ENCODE data around the gene CARM1.

CARM1 gene

DNA sequence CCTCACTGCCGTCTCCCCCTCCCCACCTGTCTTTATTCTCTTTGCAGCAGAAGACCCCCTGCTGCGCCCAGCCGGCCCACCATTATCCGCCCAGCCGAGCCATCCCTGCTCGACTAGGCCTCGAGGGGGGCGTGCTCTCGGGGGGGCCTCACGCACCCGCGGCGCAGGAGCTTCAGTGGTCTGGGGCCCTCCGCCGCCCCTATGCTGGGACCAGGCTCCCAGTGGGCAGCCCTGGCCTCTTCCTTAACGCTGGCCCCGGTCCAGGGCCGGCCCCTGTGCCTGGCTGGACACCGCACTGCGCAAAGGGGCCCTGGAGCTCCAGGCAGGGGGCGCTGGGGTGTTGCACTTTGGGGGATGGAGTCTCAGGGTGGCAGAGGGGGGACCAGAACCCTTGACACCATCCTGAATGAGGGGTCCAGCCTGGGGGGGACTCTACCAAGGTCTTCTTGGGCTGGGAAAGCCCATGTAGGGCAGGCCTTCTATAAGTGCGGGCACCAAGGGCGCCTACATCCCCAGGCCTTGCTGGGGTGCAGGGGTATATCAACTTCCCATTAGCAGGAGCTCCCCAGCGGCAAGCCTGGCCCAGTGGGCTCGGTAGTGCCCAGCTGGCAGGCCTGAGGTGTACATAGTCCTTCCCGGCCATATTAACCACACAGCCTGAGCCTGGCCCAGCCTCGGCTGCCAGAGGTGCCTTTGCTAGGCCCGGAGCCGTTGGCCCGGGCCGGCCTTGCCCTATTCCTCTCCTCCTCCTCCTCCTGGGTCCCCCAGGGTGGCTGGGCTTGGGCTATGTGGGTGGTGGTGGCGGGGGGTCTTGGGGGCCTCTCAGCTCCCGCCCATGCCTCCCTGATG is 40.2 kb upstream of the CARM1 start:
- TF ChIP-seq, protein P1, sequence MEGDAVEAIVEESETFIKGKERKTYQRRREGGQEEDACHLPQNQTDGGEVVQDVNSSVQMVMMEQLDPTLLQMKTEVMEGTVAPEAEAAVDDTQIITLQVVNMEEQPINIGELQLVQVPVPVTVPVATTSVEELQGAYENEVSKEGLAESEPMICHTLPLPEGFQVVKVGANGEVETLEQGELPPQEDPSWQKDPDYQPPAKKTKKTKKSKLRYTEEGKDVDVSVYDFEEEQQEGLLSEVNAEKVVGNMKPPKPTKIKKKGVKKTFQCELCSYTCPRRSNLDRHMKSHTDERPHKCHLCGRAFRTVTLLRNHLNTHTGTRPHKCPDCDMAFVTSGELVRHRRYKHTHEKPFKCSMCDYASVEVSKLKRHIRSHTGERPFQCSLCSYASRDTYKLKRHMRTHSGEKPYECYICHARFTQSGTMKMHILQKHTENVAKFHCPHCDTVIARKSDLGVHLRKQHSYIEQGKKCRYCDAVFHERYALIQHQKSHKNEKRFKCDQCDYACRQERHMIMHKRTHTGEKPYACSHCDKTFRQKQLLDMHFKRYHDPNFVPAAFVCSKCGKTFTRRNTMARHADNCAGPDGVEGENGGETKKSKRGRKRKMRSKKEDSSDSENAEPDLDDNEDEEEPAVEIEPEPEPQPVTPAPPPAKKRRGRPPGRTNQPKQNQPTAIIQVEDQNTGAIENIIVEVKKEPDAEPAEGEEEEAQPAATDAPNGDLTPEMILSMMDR (IDR thresholded peaks at IDR 0.05; ENCODE audit: insufficient read depth, missing control alignments) = no peak
- no peak for DNase-seq (ENCODE audit: insufficient read length, low spot score)
- FAIRE-seq = no peak

DNA sequence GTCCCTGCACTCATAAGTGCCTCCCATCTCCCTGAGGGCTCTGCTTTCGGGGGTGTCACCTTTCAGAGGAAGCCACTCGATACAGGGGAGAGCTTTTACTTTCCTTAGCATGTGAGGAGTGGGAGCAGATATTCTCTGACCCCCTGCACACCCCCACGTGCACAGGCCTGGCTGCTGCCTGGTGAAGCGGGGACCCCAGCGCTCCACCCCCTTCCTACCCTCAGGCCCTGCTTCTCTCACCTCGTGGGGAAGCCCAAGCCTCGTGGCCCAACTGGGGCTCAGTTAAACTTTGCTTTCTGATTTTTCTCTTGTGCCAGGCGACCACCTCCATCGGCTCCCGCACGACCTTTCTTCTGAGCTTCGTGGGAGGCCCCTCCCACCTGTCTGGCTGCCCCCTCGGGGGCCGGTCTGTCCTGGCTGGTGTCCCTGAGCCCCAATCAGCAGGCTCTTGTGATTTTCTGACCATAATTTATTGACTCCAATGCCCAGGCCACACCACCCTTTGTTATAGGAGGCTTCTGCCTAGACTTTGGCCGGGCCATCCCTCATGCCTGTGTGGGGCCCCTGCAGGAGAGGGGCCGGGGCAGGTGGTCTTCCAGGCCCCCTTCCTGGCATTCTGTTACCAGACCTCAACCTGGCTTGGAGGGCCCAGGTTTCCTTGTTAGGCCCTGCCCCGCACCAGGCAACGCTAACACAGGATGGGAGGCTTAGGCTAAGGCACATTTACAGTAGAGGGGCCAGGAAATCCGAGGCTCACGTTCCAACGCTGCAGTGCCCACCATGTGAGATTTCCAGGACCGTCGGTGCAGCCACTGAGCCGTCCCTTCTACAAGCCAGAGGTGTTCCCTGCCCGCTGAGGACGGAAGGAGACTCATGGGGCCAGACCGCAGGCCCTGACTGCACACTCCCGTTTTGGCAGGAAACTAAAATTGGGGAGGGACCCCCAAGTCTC is 39.1 kb upstream of the CARM1 start:
- DNase-seq (ENCODE audit: insufficient read length, low spot score) (no peak), FAIRE-seq (no peak)
- TF ChIP-seq, protein P1 (IDR thresholded peaks at IDR 0.05; ENCODE audit: insufficient read depth, missing control alignments) = no peak

DNA sequence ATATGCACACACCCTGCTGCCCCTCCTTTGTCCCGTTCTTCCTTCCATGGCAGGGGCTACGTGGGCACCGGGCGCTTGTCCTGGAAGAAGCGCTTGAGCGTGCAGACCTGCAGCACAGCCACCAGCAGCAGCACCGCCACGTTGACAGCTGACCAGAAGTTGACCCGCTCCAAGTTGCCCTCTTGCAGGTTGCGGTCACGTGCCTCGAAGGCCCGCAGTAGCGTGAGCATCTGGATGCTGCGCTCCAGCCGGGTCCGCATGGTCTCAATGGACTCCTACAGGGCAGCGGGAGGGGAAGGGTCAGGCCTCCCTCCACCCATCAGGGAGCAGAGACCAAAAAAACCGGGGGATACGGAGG is 38.4 kb upstream of the CARM1 start:
- FAIRE-seq = no peak

DNA sequence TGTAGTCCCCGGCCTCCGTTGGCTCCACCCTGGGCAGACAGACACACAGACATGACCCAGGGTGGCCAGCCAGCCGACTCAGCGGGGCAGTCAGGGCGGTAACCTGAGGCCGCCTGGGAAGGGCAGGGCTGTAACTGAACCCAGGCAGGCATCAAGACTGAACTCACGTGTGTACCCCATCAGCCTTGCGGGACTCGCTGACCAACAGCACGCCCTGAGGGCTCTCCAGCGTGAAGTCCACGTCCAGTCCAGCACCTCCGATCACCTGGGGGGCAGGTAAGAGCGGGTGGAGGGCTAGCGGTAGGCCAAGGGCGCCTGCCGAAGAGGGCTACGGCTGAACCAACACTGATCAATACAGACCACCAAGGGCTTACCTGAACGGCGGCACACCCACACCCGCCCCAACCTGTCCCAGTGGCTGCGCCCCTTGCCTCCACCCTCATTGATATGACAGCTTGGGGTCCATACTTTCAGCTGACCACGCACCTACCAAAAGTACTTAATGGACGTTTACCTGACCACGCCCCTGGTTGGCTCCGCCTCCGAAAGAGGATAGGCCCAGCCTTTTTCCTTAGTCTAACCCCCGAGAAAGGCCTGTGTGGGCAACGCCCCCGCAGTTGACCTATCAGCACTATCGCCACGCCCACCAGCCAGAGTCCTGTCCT is 36.1 kb upstream of the CARM1 start:
- TF ChIP-seq, protein P1 (IDR thresholded peaks at IDR 0.05; ENCODE audit: insufficient read depth, missing control alignments) = no peak
- no peak for FAIRE-seq
- peak; percentile 97 for DNase-seq (ENCODE audit: insufficient read length, low spot score)

More for the DNA sequence above, 38.4 kb upstream of the CARM1 start:
- no peak for DNase-seq (ENCODE audit: insufficient read length, low spot score)
- TF ChIP-seq, protein P1 (IDR thresholded peaks at IDR 0.05; ENCODE audit: insufficient read depth, missing control alignments) = no peak

DNA sequence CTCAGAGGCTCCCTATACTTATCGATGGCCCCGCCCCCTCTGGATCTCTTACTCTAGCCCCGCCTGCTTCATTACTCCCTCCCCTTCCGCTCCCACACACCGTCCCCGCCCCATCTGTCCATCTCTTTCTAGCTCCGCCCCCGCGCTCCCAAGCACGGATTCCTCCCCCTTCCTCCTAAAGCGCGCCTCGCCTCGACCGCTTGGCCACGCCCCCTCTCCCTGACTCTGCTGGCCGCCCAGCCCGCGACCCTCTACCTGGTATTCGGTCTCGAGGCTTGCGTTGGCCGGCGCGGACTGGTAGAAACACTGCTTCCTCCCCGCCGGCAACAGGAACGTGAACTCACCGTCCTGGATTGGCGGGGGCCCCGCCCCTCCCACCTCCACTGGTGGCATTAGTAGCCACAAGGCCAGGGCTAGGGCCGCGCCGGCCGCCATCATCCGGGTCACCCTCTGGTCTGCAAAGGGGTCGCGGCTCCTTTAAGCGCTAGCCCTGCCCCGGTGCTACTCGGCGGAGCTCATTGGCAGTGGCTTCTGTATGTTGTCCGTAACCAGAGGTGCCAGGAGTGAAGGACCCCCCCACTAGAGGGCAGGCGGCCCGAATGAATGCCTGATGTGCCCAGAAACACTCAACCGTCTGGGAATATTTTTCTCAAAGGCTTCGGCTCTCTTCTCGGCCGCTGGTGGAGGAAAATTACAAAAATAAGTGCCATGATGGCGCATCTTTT is 35.4 kb upstream of the CARM1 start, which contains the start of gene TMED1:
TSS of gene TMED1 (minus strand) at position 459 of the 725 bp plus-strand sequence. CDS start at position 438, 21 bp downstream.
- DNase-seq (ENCODE audit: insufficient read length, low spot score) = peak; percentile 83
- TF ChIP-seq, protein P1 (IDR thresholded peaks at IDR 0.05; ENCODE audit: insufficient read depth, missing control alignments) = peak; percentile 33
- no peak for FAIRE-seq

Measured in D721Med (cell line).